ENCODE results near the gene SLAMF9. TPM values are rescaled to one million over a fixed set of nuclear protein-coding genes. Genes with fewer than 3 reads are reported as not detected.

The SLAMF9 gene
- total RNA-seq, 1 donor from 2014 or later = not detected

GRCh38 chr1:159993911-159994310 lies 39.9 kb upstream of the SLAMF9 start:
- H3K27me3 ChIP-seq (ENCODE audit: low read depth) = no peaks in the 10 kb centered on the region
- DNase-seq = no peak
- TF ChIP-seq CTCF (IDR thresholded peaks at IDR 0.05; ENCODE audit: borderline replicate concordance) = no peak
- no peaks in the 10 kb centered on the region for H3K9me3 ChIP-seq (replicated peaks)
- no peak overlapping the region for H3K4me3 ChIP-seq
- peaks cover 35% of the 10 kb centered on the region for H3K4me1 ChIP-seq
- no peaks in the 10 kb centered on the region for H3K36me3 ChIP-seq
- no peak overlapping the region for H3K27ac ChIP-seq (replicated peaks)
- intact Hi-C loops (cut with micrococcal nuclease) = no loop called here

- Histone ChIP-seq H3K4me1 (peaks cover 35% of the 10 kb centered on the region), H3K36me3 (no peaks in the 10 kb centered on the region), H3K27ac (replicated peaks) (peak overlapping the region; percentile 15), H3K4me3 (no peak overlapping the region), H3K27me3 (ENCODE audit: low read depth) (peaks cover 5% of the 10 kb centered on the region), H3K9me3 (replicated peaks) (no peaks in the 10 kb centered on the region)
- DNase-seq = no peak
- no peak for TF ChIP-seq CTCF (IDR thresholded peaks at IDR 0.05; ENCODE audit: borderline replicate concordance)
- intact Hi-C loops (cut with micrococcal nuclease) = no loop called here
Measured at GRCh38 chr1:159992161-159992560, 38.1 kb upstream of the SLAMF9 start.

GRCh38 chr1:159991513-159991912 lies 37.5 kb upstream of the SLAMF9 start:
- no peak overlapping the region for H3K4me3 ChIP-seq
- no peaks in the 10 kb centered on the region for H3K9me3 ChIP-seq (replicated peaks)
- intact Hi-C loops (cut with micrococcal nuclease) = no loop called here
- no peaks in the 10 kb centered on the region for H3K36me3 ChIP-seq
- H3K27me3 ChIP-seq (ENCODE audit: low read depth) = peaks cover 5% of the 10 kb centered on the region
- no peak for TF ChIP-seq CTCF (IDR thresholded peaks at IDR 0.05; ENCODE audit: borderline replicate concordance)
- peaks cover 33% of the 10 kb centered on the region for H3K4me1 ChIP-seq
- no peak overlapping the region for H3K27ac ChIP-seq (replicated peaks)
- no peak for DNase-seq

GRCh38 chr1:159990005-159990404 lies 36.0 kb upstream of the SLAMF9 start:
- DNase-seq = no peak
- no peaks in the 10 kb centered on the region for H3K36me3 ChIP-seq
- peaks cover 5% of the 10 kb centered on the region for H3K27me3 ChIP-seq (ENCODE audit: low read depth)
- H3K27ac ChIP-seq (replicated peaks) = no peak overlapping the region
- H3K9me3 ChIP-seq (replicated peaks) = no peaks in the 10 kb centered on the region
- H3K4me3 ChIP-seq = no peak overlapping the region
- TF ChIP-seq CTCF (IDR thresholded peaks at IDR 0.05; ENCODE audit: borderline replicate concordance) = no peak
- intact Hi-C loops (cut with micrococcal nuclease) = no loop called here
- H3K4me1 ChIP-seq = peaks cover 29% of the 10 kb centered on the region

- Histone ChIP-seq H3K27me3 (ENCODE audit: low read depth) (peaks cover 5% of the 10 kb centered on the region), H3K27ac (replicated peaks) (no peak overlapping the region), H3K4me1 (peaks cover 29% of the 10 kb centered on the region), H3K9me3 (replicated peaks) (no peaks in the 10 kb centered on the region), H3K4me3 (no peak overlapping the region), H3K36me3 (no peaks in the 10 kb centered on the region)
- intact Hi-C loops (cut with micrococcal nuclease) = no loop called here
- TF ChIP-seq CTCF (IDR thresholded peaks at IDR 0.05; ENCODE audit: borderline replicate concordance) = no peak
- no peak for DNase-seq
Measured at GRCh38 chr1:159989581-159989980, 35.5 kb upstream of the SLAMF9 start.

- TF ChIP-seq CTCF (IDR thresholded peaks at IDR 0.05; ENCODE audit: borderline replicate concordance) = no peak
- Histone ChIP-seq H3K36me3 (no peaks in the 10 kb centered on the region), H3K9me3 (replicated peaks) (no peaks in the 10 kb centered on the region), H3K27ac (replicated peaks) (no peak overlapping the region), H3K4me1 (peaks cover 15% of the 10 kb centered on the region), H3K27me3 (ENCODE audit: low read depth) (peaks cover 5% of the 10 kb centered on the region), H3K4me3 (no peak overlapping the region)
- DNase-seq = no peak
- intact Hi-C loops (cut with micrococcal nuclease) = no loop called here
Measured at GRCh38 chr1:159988006-159988405, 34.0 kb upstream of the SLAMF9 start.
